Right kidney (tissue), 1 donor: Measurements from ENCODE around the gene ARHGEF28.

Experiments
- DNase-seq: peaks from one replicate; pipeline ENCODE4 v3.0.0-alpha.2; 2016

ARHGEF28 gene

DNA sequence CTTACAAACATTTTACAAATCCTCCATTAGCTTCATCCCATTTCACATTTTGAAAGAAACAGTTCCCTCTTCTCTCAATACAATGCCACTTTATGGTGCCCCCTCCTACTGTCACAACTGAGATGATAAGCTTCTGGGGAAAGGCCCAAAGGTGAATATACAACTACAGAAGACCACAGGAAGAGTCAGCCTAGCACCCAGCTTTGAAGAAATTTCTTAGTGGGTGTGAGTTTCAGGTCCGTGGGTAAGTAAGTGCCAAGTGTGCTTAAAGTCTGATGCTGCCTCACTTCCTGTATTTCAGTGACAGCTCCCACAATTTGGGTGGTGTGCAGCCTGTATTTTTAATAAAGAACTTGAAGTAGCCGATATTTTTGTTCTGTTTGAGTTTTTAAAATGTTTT, 68.1 kb downstream of the ARHGEF28 start:
- no peak for DNase-seq

DNA sequence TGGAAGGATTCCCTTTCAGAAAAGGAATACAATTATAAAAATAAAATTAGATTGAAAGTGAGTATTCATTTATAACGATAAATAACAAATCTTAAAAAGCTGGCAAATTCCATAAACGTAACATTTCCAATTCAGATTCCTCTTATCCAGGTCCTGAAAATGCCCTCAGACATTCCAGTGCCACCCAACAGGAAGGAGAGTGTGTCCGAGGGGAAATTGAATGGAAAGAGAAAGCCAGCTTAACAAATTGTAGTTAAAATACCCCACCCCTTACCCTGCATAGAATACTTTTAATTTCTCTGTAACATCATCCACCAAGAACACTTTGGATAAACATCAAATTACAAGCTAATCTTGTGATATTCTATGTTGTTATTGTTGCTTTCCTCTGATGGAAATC, 72.0 kb downstream of the ARHGEF28 start:
- no peak for DNase-seq

GRCh38 chr5:73701566-73701965, 75.6 kb downstream of the ARHGEF28 start:
- no peak for DNase-seq

- no peak for DNase-seq
Observed at GRCh38 chr5:73702534-73702933, 76.5 kb downstream of the ARHGEF28 start.

GRCh38 chr5:73702951-73703350, 77.0 kb downstream of the ARHGEF28 start:
- no peak for DNase-seq

DNA sequence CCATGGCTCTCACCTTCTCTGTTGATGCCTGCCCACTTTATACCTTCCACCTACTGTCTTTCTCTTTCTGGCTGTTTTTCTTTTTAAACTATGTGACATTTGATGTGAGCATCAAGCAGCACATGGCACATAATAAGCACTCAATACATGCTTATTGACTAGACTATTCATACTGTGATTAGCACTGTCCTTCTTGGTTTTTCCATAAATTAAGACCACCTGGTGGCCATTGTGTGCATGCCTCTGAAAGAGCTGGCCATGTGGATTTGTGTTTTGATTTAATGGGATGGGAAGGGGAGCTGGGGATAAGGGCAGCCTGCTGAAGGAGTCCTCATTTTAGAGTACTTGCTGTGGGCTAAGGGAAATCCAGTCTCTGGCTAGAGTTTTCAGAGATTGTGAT, 79.4 kb downstream of the ARHGEF28 start:
- no peak for DNase-seq

DNA sequence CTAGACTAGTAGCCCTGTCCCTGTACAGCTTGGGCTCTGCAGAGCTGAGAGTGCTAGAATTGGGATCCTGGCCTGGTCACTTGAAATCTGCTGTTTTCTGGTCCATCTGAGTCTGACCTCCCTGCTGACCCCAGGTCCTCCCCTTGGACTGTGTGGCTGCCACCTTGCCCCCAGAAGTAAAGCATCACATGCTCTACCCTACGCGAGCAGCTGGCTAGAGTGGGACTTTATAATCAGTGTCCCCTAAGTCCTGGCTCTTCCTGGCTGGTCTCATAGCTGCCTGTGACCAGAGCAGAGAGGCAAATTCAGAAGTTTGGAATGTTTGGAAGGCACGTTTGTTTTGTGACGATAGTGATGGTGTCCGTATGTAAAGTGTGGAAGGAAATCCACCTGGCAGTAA, 81.0 kb downstream of the ARHGEF28 start:
- no peak for DNase-seq

DNA sequence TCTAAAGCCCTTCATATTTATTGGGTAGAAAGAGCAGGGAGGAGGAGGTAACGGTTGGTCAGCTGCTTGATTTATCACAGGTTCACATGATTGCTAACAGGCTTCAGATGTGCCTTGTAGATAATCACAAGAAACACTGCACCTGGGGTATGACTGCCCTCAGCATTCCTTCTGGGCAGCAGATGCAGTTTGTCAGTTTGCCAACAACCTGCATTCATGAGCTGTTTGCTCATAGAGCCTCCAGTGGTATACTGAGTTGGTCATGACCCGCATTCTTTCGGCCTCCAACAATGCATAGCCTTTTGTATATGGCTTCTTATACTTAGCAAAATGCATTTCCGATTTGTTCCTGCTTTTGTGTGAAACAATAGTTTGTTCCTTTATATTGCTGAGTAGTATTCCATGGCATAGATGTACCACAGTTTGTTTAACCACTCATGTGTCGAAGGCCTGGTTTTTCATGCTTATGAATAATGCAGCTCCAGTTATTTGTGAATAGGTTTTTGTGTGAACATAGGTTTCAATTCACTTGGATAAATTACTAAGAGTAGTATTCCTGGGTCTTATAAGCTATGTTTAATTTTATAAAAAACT, 83.6 kb downstream of the ARHGEF28 start:
- DNase-seq = no peak

- no peak for DNase-seq
Observed at GRCh38 chr5:73716284-73716808, 90.3 kb downstream of the ARHGEF28 start.

DNA sequence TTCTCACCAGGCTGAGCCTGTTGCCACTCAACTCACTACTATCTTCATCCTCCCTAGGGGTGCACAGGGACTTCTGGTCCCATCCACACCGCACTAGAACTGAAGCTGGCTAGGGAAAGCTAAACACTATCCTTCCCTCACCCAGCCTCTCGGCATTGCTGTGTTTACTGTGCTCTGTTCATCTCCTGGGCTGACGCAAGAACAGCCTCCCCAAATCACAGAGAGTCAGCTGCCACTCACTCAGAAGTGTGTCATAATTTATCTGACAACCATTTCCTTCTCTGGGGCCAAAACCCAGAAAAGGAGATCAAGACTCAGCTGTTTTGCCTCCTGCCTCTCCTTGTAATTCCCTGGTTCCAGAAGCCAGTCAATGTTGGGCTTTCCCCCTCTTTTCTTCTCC, 92.8 kb downstream of the ARHGEF28 start:
- DNase-seq = no peak

GRCh38 chr5:73719632-73720031, 93.6 kb downstream of the ARHGEF28 start:
- no peak for DNase-seq

GRCh38 chr5:73722231-73722630, 96.2 kb downstream of the ARHGEF28 start:
- no peak for DNase-seq

DNA sequence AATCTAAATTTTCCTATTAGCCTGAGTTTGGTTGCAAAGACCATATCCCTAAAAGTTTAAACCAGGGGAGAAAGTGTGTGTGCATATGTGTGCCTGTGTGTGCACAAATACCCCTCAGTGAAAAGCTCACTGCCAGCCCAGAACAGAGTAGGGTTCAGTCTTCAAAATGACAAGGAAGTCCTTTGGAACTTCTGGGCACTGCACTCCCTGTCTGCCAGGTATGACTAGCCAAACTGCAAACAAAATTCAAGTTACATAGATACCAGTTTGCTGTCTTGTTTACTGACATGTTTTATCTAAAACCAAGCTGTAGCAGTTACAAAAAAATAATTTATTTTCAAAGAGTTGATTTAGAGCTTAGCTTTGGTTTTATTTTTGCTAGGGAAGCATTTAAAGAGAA, 100.1 kb downstream of the ARHGEF28 start:
- no peak for DNase-seq

- DNase-seq = no peak
Observed at GRCh38 chr5:73726606-73727231, 100.7 kb downstream of the ARHGEF28 start.

- no peak for DNase-seq
Observed at GRCh38 chr5:73727470-73727869, 101.5 kb downstream of the ARHGEF28 start.

DNA sequence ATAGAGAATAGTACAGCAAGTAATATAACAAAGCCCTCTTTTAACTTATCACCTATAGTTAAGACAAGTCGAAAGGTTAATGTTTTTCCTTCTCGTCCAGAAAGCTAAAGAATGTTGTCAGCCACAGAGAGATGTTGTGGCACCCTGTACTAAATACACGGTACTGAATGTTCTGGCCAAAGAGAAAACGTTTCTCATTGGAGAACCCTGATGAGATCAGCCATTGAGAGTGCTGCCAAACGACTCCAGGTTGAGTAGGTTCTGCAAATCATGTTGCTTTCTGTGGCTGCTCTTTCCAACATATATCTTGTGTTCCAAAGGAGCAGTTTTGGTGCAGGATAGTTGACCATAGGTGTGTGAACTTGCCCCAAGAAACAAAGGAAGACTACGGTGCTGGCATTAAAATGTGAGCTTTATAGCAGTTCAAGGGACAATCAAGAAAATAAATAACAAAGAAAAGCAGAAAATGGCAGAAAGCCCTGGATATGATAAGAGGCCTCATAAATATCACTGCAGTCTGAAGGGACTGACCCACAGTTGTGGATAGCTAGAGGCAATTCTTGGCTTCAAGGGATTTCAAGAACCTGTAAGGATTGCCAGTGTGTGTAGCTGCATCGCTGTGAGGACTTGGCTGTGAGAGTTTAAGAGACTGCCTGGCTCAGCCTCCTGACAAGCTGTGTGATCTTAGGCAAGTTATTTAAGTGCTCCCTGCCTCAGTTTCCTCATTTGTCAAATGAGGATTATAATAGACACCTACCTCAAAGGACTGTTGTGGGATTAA, 102.7 kb downstream of the ARHGEF28 start:
- DNase-seq = no peak

DNA sequence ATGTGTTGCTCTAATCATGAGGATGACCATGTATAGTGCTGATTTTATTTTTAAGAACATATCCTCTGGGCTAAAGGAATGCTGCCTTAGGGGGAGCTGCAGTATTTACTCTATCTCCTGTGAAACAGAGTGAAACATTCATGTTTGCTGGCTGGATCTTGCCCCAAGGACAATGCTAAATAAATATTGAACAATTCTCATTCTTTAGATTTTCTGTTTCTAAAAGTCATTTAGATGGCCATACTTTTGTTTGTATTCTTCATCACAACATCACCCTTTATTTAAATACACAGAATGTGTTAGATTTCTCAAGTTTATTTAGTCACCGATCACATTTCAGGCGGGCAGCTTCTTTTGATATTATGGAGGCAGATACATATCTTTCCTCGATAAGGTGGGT, 103.3 kb downstream of the ARHGEF28 start:
- DNase-seq = no peak

- DNase-seq = no peak
Observed at GRCh38 chr5:73732045-73732444, 106.0 kb downstream of the ARHGEF28 start.

DNA sequence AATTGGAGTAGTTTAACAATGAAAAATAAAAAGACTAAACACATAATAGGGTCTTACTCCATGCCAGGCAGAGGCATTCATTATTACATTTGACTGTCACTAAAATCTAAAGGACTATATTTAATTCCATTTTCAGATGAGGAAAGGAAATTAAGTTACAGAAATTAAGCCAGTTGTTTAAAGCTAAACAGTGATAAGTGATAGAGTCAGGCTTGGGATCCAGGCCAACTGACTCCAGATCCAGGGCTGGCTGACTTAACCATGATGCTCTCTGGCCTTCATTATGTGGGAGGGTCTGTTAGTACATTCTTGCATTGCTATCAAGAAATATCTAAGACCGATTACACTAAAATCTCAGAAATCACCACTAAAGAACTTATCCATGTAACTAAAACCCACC, 107.2 kb downstream of the ARHGEF28 start:
- DNase-seq = no peak

DNA sequence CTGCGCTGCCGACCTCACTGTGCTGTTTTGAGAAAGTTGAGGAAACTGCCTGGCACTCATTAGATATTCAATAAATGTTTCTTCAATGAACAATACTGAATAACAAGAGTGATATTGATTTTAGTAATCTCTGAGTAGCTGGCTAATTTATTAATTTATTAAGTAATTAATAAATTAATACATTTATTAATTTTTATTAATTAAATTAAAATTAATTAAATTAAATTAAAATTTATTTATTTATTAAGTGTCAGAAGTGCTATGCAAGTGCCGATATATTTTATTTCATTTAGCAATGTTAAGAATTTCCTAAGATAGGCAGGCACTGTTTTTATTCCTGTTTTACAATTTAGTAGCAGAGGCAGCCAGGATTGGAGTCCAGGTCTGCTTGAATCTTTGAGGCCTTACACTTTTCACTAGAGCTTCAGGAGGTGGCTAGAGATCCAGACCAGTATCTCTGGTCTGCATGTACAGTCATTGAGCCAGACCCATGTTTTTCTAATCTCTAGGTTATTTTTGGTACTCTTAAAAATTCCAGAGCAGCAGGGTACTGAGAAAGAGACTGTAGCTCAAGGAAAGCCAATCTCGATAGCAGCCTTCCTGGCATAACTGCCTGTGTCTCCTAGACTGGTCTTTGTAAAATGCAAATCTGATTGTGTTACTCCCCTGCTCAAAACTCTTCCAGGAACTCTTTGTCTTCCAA, 109.2 kb downstream of the ARHGEF28 start:
- DNase-seq = no peak

- DNase-seq = no peak
Observed at GRCh38 chr5:73739650-73740049, 113.7 kb downstream of the ARHGEF28 start.

DNA sequence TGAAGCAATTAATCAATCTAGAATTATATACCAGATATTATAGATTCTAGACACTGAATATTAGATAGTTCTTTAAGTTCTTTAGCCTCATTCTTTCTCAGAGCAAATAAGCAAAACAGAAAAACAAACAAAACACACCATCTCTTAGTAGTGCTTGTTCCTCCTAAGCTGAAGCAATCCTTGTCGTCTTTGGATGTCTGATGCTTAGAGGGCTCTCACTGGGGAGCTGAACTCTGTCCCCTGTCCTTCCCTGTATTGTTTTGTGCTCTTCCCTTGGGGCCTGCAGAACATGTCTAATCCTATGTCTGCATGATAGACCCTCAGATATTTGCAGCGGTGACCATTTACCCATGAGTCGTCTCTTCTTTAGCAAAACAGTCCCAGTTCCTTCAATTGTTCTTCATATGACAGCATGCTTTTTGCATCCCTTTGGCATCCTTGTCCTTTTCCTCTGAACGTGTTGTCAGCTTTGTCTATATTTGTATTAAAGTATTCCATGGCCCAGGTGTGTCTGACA, 114.3 kb downstream of the ARHGEF28 start:
- no peak for DNase-seq

GRCh38 chr5:73743161-73743560, 117.2 kb downstream of the ARHGEF28 start:
- no peak for DNase-seq
